Right forelimb (tissue), 1 donor: ENCODE results near the gene RALB.
"Not testable (repeated sequence)": the region's sequence is repeated elsewhere in the genome, so short reads cannot be mapped to it uniquely, and the experiment has no call there.

Experiments used
- DNase-seq: peaks from one replicate; pipeline ENCODE4 v3.0.0-alpha.2; 2018

Gene RALB

GRCh38 chr2:120317180-120317533, 64.5 kb downstream of the RALB start:
- no peak for DNase-seq

GRCh38 chr2:120317916-120318315, 65.3 kb downstream of the RALB start:
- DNase-seq: no peak

GRCh38 chr2:120318626-120319025, 66.0 kb downstream of the RALB start:
- DNase-seq: peak; percentile 82

- DNase-seq: no peak
Measured at GRCh38 chr2:120319123-120319522, 66.5 kb downstream of the RALB start.

- DNase-seq: no peak
Measured at GRCh38 chr2:120319686-120320317, 67.2 kb downstream of the RALB start.

GRCh38 chr2:120320318-120320851, 67.7 kb downstream of the RALB start:
- DNase-seq: no peak

GRCh38 chr2:120320887-120321556, 68.4 kb downstream of the RALB start:
- DNase-seq: not testable (repeated sequence)

- DNase-seq: no peak
Measured at GRCh38 chr2:120321721-120322284, 69.2 kb downstream of the RALB start.

GRCh38 chr2:120322329-120322728, 69.7 kb downstream of the RALB start:
- no peak for DNase-seq

GRCh38 chr2:120323214-120323613, 70.6 kb downstream of the RALB start:
- DNase-seq: no peak

GRCh38 chr2:120323807-120324399, 71.3 kb downstream of the RALB start:
- no peak for DNase-seq

GRCh38 chr2:120324933-120325332, 72.3 kb downstream of the RALB start:
- no peak for DNase-seq

GRCh38 chr2:120326066-120326465, 73.4 kb downstream of the RALB start:
- DNase-seq: no peak

GRCh38 chr2:120330946-120331822, 78.5 kb downstream of the RALB start:
- no peak for DNase-seq

- no peak for DNase-seq
Measured at GRCh38 chr2:120331903-120332302, 79.3 kb downstream of the RALB start.

GRCh38 chr2:120332384-120332783, 79.7 kb downstream of the RALB start:
- no peak for DNase-seq

GRCh38 chr2:120334068-120334467, 81.4 kb downstream of the RALB start:
- no peak for DNase-seq

GRCh38 chr2:120336749-120337148, 84.1 kb downstream of the RALB start:
- no peak for DNase-seq

GRCh38 chr2:120338015-120338414, 85.4 kb downstream of the RALB start:
- DNase-seq: no peak

- no peak for DNase-seq
Measured at GRCh38 chr2:120341977-120342376, 89.3 kb downstream of the RALB start.

GRCh38 chr2:120342446-120342845, 89.8 kb downstream of the RALB start:
- no peak for DNase-seq

- no peak for DNase-seq
Measured at GRCh38 chr2:120343100-120343432, 90.4 kb downstream of the RALB start.
